GM12872 (cell line): Measurements from ENCODE around the gene ZNF25.

Source experiments
- CTCF ChIP-seq: IDR thresholded peaks from 3 replicates; pipeline ENCODE4 v1.5.1; 2011; ENCODE audit warnings: low read depth, mild to moderate bottlenecking, low read length, moderate library complexity; ENCODE audit not compliant: insufficient read depth

The ZNF25 gene

GRCh38 chr10:37960591-37961137 is 15.8 kb downstream of the ZNF25 start:
- TF ChIP-seq CTCF, result no peak

GRCh38 chr10:37957841-37958240 is 18.6 kb downstream of the ZNF25 start:
- TF ChIP-seq CTCF, result no peak

- TF ChIP-seq CTCF, result no peak
Observed at GRCh38 chr10:37952926-37953325, 23.5 kb downstream of the ZNF25 start.

- TF ChIP-seq CTCF, result no peak
Observed at GRCh38 chr10:37952043-37952755, 24.2 kb downstream of the ZNF25 start.

GRCh38 chr10:37948210-37948609 is 28.2 kb downstream of the ZNF25 start:
- TF ChIP-seq CTCF, result no peak

GRCh38 chr10:37947526-37947925 is 28.9 kb downstream of the ZNF25 start:
- no peak for TF ChIP-seq CTCF

- TF ChIP-seq CTCF, result no peak
Observed at GRCh38 chr10:37937864-37938263, 38.6 kb downstream of the ZNF25 start.
